ENCODE measurements around the gene UBR4. TPM values are rescaled to one million over a fixed set of nuclear protein-coding genes. Genes with fewer than 3 reads are reported as not detected.

UBR4 gene
- total RNA-seq, 4 donors from 2014 or later: 132 to 268 (median 170) TPM

DNA sequence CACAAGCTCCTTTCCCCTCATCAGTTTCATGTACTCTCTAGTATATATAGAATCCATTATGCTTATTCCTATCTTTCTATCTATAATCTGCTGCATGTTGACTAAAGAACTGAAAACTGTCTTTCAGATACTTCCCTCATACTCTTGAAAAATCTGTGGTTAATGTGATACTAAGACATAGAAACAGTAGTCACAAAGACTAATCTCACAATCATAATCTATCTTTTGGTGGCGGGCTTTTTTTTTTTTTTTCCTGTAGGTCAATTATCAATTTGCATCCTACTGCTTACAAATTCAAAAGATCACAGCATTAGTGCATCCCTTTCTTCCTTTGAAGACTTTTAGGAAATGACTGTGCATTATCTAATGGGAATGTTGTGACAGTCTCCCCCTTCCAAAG, 4.7 kb downstream of the UBR4 start:
- Histone ChIP-seq H3K4me3 (no peak overlapping the region), H3K27me3 (no peaks in the 10 kb centered on the region), H3K9me3 (no peaks in the 10 kb centered on the region), H3K27ac (replicated peaks in 1 of 4) (peak overlapping the region; percentile 90 to 98 (median 96)), H3K36me3 (peaks cover 0 to 14% (median 8%) of the 10 kb centered on the region in 4 donors), H3K4me1 (peaks cover 74 to 88% (median 87%) of the 10 kb centered on the region in 4 donors)
- WGBS: 67% methylated on average over 1 of the region's 1 CpG
- no peak for DNase-seq (ENCODE audit: extremely low spot score)
- TF ChIP-seq POLR2A (IDR thresholded peaks at IDR 0.05; ENCODE audit: low read depth): no peak
- no peak for TF ChIP-seq POLR2AphosphoS5 (IDR thresholded peaks at IDR 0.05)
- TF ChIP-seq, protein P1, sequence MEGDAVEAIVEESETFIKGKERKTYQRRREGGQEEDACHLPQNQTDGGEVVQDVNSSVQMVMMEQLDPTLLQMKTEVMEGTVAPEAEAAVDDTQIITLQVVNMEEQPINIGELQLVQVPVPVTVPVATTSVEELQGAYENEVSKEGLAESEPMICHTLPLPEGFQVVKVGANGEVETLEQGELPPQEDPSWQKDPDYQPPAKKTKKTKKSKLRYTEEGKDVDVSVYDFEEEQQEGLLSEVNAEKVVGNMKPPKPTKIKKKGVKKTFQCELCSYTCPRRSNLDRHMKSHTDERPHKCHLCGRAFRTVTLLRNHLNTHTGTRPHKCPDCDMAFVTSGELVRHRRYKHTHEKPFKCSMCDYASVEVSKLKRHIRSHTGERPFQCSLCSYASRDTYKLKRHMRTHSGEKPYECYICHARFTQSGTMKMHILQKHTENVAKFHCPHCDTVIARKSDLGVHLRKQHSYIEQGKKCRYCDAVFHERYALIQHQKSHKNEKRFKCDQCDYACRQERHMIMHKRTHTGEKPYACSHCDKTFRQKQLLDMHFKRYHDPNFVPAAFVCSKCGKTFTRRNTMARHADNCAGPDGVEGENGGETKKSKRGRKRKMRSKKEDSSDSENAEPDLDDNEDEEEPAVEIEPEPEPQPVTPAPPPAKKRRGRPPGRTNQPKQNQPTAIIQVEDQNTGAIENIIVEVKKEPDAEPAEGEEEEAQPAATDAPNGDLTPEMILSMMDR (IDR thresholded peaks at IDR 0.05): no peak
- no peak for TF ChIP-seq EP300 (IDR thresholded peaks at IDR 0.05)
- intact Hi-C loops (cut with DNase I): loop anchor here (5.0 kb wide), 1 partner anchor 37 kb away; no protein-coding TSS in a partner anchor

DNA sequence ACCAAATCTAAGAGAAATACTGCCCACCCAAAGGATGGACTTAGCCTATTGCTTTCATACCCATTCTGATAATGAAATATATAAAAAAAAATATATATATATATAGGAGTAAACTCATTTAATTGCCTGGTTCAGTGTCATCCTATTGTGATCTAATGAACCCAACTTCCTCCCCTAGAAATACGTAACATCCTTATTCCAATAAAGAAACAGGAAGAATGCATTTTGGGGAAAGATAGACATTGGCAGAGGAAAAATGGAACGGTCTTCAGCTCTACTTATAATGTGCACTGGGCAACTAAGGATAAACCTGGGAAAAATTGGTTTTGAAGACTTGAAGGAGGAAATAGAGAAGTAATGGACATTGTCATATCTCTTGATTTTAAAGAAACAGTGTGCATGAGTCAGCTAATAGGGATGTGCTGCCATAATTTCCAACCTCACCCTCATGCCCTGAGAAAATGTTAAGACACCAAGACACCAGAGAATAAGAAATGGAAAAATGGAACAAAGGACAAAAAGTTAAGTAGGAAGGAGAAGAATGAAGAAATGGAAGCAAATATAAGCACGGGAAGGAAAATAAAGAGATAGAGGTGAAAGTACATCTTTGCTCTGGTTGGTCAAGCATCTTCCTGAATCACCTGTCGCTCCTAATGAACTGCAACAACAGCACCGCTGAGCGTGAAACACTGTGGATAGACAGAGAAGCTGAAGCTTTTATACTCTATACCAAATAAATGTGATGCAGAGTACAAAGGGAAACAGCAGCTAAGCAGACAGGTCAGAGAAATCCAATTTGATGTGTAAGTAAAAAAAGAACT, 5.4 kb downstream of the UBR4 start:
- no peaks in the 10 kb centered on the region for H3K27me3 ChIP-seq
- H3K36me3 ChIP-seq: peaks cover 2 to 19% (median 11%) of the 10 kb centered on the region in 4 donors
- H3K27ac ChIP-seq (replicated peaks in 1 of 4): peak overlapping the region; percentile 68 to 98 (median 96)
- peaks cover 78 to 95% (median 93%) of the 10 kb centered on the region in 4 donors for H3K4me1 ChIP-seq
- intact Hi-C loops (cut with DNase I): loop anchor here (5.0 kb wide), 1 partner anchor 38 kb away; no protein-coding TSS in a partner anchor
- H3K9me3 ChIP-seq: no peaks in the 10 kb centered on the region
- no peak for DNase-seq (ENCODE audit: extremely low spot score)
- TF ChIP-seq EP300 (IDR thresholded peaks at IDR 0.05) (no peak), POLR2AphosphoS5 (IDR thresholded peaks at IDR 0.05) (no peak), POLR2A (IDR thresholded peaks at IDR 0.05; ENCODE audit: low read depth) (no peak)
- TF ChIP-seq, protein P1 (IDR thresholded peaks at IDR 0.05): no peak
- 78% methylated on average over 6 of the region's 6 CpGs for WGBS
- H3K4me3 ChIP-seq: no peak overlapping the region

DNA sequence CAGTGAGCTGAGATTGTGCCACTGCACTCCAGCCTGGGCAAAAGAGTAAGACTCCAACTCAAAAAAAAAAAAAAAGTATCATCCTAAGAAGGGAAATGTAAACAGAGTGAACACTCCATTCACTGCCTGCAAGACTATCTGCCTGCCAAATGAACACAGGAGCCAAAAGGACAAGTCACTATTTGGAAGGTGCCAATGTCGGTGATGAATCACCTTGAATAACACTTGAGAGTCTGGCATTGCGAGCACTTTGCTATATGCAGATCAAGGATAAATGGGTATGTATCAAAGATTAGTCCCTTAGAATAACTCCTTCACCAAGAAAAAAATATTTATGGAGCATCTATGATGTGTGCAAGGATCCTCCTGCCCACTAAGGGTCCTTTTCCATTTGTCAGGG, 6.6 kb downstream of the UBR4 start:
- Histone ChIP-seq H3K4me3 (no peak overlapping the region), H3K27me3 (no peaks in the 10 kb centered on the region), H3K9me3 (no peaks in the 10 kb centered on the region), H3K4me1 (peaks cover 73 to 100% (median 92%) of the 10 kb centered on the region in 4 donors), H3K36me3 (peaks cover 12 to 30% (median 22%) of the 10 kb centered on the region in 4 donors), H3K27ac (replicated peaks in 1 of 4) (peak overlapping the region; percentile 68 to 98 (median 96))
- no peak for DNase-seq (ENCODE audit: extremely low spot score)
- 37% methylated on average over 2 of the region's 2 CpGs for WGBS
- intact Hi-C loops (cut with DNase I): no loop called here
- TF ChIP-seq, protein P1 (IDR thresholded peaks at IDR 0.05): no peak
- TF ChIP-seq POLR2AphosphoS5 (IDR thresholded peaks at IDR 0.05) (peak; percentile 39 to 69), EP300 (IDR thresholded peaks at IDR 0.05) (no peak)

DNA sequence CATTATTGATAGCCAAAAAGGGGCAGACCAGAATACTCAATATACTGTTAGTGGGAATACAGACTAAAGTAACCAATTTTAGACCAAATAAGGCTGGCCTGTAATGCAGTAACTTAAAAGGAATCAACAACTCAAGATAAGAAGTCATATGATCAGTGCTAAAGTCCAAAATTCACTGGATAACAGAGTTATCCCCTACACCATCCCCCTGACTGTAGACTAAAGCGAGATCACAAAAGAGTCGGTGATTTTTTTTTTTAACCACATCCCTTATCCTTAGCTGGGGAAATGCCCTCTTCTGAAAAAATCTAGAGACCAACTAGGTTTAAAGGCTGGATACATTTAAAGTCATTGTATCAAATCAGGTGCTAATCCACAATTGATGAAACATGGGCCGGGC, 7.7 kb downstream of the UBR4 start:
- H3K4me1 ChIP-seq: peaks cover 62 to 91% (median 82%) of the 10 kb centered on the region in 4 donors
- no peaks in the 10 kb centered on the region for H3K27me3 ChIP-seq
- peak overlapping the region in 3 of 4 donors; percentile 57 to 98 (median 96) for H3K27ac ChIP-seq (replicated peaks in 1 of 4)
- H3K9me3 ChIP-seq: no peaks in the 10 kb centered on the region
- intact Hi-C loops (cut with DNase I): no loop called here
- H3K4me3 ChIP-seq: no peak overlapping the region
- DNase-seq (ENCODE audit: extremely low spot score): no peak
- 92% methylated on average over 3 of the region's 3 CpGs for WGBS
- TF ChIP-seq EP300 (IDR thresholded peaks at IDR 0.05) (no peak), POLR2AphosphoS5 (IDR thresholded peaks at IDR 0.05) (no peak), POLR2A (IDR thresholded peaks at IDR 0.05; ENCODE audit: low read depth) (no peak)
- TF ChIP-seq, protein P1 (IDR thresholded peaks at IDR 0.05): no peak
- peaks cover 23 to 41% (median 32%) of the 10 kb centered on the region in 4 donors for H3K36me3 ChIP-seq

Measured in esophagus muscularis mucosa (tissue), 4 donors.